BE2C (cell line): ENCODE data around the gene PLCL1.
A peak's percentile ranks its signal among the peaks of the same experiment; 100 is the strongest.

Experiments
- DNase-seq: peaks from one replicate; pipeline ENCODE4 v3.0.0-alpha.2; 2020
- H3K27me3 ChIP-seq: fragments of 250-450 bp; sonication (Bioruptor Pico); 2 replicates; pipeline ENCODE4 v1.5.1; 2020; ENCODE audit warnings: mild to moderate bottlenecking
- H3K36me3 ChIP-seq: fragments of 250-450 bp; sonication (Bioruptor Pico); 2 replicates; pipeline ENCODE4 v1.5.1; 2020; ENCODE audit warnings: mild to moderate bottlenecking
- H3K4me1 ChIP-seq: fragments of 250-450 bp; sonication (Bioruptor Pico); 2 replicates; pipeline ENCODE4 v1.5.1; 2020
- H3K4me3 ChIP-seq: 2 replicates; pipeline ENCODE4 v1.5.1; 2011; ENCODE audit warnings: low read depth, low read length
- H3K9me3 ChIP-seq: fragments of 250-450 bp; sonication (Bioruptor Pico); 2 replicates; pipeline ENCODE4 v1.5.1; 2020
- TF ChIP-seq, protein P1 (sequence below): IDR thresholded peaks from 2 replicates; pipeline ENCODE4 v1.5.1; 2012; ENCODE audit warnings: mild to moderate bottlenecking, low read depth, low read length

The PLCL1 gene

DNA sequence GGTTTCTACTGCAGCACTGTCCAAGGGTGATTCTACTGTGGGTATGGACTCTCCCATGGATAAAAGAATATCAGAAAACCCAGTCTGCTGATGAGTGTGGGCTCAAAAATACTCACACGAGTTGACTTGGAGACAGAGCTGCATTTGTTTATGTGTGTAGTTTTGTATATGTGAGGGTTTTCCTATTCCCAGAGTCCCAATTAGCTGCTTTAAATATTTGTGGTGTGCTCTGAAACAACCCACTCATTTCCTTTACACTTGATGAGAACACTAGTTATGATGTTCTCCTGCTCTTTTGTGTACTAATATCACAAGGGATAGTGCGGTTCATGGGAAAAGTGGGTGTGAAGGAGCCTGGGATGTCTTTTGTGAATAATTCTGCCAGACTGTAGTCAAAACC lies 337.3 kb downstream of the PLCL1 start:
- Histone ChIP-seq H3K27me3 (no peaks in the 10 kb centered on the region), H3K9me3 (no peaks in the 10 kb centered on the region), H3K4me3 (no peak overlapping the region), H3K4me1 (peaks cover 37% of the 10 kb centered on the region), H3K36me3 (no peaks in the 10 kb centered on the region)
- DNase-seq: no peak
- TF ChIP-seq, protein P1, sequence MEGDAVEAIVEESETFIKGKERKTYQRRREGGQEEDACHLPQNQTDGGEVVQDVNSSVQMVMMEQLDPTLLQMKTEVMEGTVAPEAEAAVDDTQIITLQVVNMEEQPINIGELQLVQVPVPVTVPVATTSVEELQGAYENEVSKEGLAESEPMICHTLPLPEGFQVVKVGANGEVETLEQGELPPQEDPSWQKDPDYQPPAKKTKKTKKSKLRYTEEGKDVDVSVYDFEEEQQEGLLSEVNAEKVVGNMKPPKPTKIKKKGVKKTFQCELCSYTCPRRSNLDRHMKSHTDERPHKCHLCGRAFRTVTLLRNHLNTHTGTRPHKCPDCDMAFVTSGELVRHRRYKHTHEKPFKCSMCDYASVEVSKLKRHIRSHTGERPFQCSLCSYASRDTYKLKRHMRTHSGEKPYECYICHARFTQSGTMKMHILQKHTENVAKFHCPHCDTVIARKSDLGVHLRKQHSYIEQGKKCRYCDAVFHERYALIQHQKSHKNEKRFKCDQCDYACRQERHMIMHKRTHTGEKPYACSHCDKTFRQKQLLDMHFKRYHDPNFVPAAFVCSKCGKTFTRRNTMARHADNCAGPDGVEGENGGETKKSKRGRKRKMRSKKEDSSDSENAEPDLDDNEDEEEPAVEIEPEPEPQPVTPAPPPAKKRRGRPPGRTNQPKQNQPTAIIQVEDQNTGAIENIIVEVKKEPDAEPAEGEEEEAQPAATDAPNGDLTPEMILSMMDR: no peak

DNA sequence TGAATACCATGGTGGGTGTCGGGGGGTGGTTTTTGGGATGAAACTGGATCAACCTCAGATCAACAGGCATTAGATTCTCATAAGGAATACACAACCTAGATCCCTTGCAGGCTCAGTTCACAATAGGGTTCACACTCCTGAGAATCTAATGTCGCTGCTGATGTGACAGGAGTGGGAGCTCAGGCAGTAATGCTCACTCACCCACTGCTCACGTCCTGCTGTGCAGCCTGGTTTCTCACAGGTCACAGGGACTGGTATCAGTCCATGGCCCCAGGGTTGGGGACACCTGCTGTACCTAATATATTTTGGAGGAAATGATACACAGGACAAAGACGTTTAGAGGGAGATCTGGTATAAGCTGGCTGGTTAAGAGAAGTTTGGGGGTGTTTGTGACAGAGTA lies 338.8 kb downstream of the PLCL1 start:
- H3K4me3 ChIP-seq: no peak overlapping the region
- no peaks in the 10 kb centered on the region for H3K36me3 ChIP-seq
- no peaks in the 10 kb centered on the region for H3K27me3 ChIP-seq
- H3K4me1 ChIP-seq: peaks cover 31% of the 10 kb centered on the region
- TF ChIP-seq, protein P1: no peak
- no peaks in the 10 kb centered on the region for H3K9me3 ChIP-seq
- no peak for DNase-seq

DNA sequence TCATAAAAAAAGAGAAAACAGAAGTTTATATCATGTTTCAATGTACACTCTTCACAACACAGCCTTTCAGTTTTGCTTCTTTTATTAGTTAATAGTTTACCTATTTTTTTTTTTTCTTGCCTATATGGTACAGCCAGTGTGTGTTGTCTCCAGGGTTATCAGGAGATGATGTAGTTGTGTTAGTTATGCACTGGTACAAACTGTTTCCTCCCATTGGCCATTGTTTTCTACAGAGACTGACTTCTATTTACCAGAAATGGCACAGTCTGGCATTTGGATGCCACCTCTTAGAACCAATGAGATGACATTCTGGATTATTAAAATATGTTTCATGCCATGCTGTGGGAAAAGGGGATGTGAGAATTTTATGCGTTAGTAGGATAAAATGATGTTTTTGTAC lies 339.4 kb downstream of the PLCL1 start:
- Histone ChIP-seq H3K4me1 (peaks cover 31% of the 10 kb centered on the region), H3K4me3 (no peak overlapping the region), H3K27me3 (no peaks in the 10 kb centered on the region), H3K9me3 (no peaks in the 10 kb centered on the region), H3K36me3 (no peaks in the 10 kb centered on the region)
- TF ChIP-seq, protein P1: no peak
- no peak for DNase-seq

DNA sequence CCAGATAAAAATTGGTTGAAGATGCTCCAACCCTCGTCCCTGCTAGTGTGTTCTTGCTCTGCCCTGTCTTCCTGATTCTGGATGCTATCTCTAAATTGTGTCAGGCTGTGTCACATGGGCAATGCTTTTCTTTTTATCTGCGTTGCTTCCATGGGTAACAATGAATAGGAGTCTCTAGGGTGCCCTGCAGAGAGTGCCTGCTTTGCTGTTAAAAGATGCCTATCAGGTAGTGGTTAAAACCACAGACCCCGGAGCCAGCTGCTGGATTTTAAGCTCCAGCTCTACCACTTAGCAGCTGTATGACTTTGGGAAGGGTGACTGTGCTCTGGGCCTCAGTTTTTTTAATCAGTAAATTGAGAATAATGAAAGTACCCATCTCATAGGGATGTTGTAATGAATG lies 340.3 kb downstream of the PLCL1 start:
- H3K9me3 ChIP-seq: no peaks in the 10 kb centered on the region
- H3K27me3 ChIP-seq: no peaks in the 10 kb centered on the region
- H3K4me1 ChIP-seq: peaks cover 31% of the 10 kb centered on the region
- TF ChIP-seq, protein P1: no peak
- no peaks in the 10 kb centered on the region for H3K36me3 ChIP-seq
- no peak overlapping the region for H3K4me3 ChIP-seq
- DNase-seq: peak; percentile 87

DNA sequence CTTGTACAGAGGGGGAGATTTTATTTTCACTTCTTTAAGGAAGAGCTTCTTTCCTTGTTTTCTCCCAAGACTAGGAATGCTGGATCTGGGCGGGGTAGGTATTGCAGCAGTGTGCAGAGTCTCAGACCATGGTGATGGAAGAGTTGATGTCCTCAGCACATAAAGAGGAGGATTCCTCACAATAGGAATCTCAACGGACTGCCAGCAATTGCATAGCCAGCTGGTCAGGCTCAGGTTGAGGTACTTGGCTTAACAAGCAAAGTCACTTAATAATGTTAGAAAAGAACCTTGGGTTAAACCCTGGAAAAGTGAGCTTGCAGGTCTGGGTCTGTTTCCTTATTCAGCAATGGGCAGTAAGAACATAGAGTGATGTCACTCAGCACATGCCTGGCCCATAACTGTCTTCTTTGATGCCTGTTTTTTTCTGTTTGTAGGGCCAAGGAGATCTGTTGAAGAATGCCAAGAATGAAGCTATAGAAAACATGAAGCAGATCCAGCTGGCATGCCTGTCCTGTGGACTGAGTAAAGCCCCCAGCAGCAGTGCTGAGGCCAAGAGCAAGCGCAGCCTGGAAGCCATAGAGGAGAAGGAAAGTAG lies 342.1 kb downstream of the PLCL1 start:
- Histone ChIP-seq H3K27me3 (no peaks in the 10 kb centered on the region), H3K4me3 (no peak overlapping the region), H3K36me3 (no peaks in the 10 kb centered on the region), H3K9me3 (no peaks in the 10 kb centered on the region), H3K4me1 (peaks cover 31% of the 10 kb centered on the region)
- TF ChIP-seq, protein P1: no peak
- DNase-seq: no peak

DNA sequence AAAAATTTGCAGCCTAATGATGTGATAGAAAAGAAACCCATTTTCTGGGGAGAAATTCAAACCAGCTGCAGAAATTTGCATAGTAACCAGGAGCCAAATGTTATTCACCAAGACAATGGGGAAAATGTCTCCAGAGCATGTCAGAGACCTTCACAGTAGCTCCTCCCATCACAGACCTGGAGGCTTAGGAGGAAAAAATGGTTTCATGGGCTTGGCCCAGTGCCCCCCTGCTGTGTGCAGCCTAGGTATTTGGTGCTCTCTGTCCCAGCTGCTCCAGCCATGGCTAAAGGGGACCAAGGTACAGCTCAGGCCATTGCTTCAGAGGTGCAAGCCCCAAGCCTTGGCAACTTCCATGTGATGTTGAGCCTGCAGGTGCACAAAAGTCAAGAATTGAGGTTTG lies 352.9 kb downstream of the PLCL1 start:
- Histone ChIP-seq H3K4me1 (no peaks in the 10 kb centered on the region), H3K36me3 (no peaks in the 10 kb centered on the region), H3K4me3 (no peak overlapping the region), H3K9me3 (no peaks in the 10 kb centered on the region; the same call in 1 of the 2 replicates), H3K27me3 (no peaks in the 10 kb centered on the region)
- TF ChIP-seq, protein P1: no peak
- no peak for DNase-seq
